Superior temporal gyrus (tissue), 1 donor: ENCODE measurements around the gene GNAI2.
"Not testable (repeated sequence)": the region's sequence is repeated elsewhere in the genome, so short reads cannot be mapped to it uniquely, and the experiment has no call there.

ENCODE experiments used
- DNase-seq: peaks from one replicate; pipeline ENCODE4 v3.0.0-alpha.2; 2016; ENCODE audit errors: extremely low spot score

The GNAI2 gene

DNA sequence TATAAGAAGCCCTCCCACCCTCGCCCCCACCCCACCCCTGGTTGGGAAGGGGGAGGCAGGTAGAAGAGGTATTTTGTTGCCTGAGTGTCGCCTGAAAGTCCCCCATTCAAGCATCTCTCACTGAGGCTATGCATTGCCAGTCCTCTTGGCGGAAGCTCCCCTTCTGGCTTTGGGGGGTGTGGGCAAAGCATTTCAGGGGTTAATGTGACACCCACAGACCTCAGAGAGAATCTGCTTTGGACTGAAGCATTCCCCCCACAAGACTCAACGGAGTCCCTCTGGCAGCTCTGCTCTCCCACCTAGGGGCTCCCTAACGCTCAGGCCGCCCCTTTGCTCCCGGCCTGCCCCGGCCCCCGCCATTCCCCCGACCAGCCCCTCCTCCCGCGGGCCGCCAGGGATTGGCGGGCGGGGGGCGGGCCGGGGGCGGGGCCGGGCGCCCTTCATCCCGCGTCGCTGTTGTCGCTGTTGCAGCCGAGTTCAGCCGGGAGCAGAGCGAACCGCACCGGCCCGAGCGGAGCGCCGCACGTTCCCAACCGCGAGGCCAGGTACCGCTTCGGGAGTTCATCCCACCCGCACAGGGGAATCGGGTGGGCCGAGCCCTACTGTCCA is 31.1 kb upstream of the GNAI2 start, which contains the start of gene SLC38A3:
SLC38A3 (plus strand) TSS at position 468 of the 609 bp plus-strand sequence. CDS start 8,929 bp downstream, outside the sequence.
- DNase-seq: peak; percentile 26

DNA sequence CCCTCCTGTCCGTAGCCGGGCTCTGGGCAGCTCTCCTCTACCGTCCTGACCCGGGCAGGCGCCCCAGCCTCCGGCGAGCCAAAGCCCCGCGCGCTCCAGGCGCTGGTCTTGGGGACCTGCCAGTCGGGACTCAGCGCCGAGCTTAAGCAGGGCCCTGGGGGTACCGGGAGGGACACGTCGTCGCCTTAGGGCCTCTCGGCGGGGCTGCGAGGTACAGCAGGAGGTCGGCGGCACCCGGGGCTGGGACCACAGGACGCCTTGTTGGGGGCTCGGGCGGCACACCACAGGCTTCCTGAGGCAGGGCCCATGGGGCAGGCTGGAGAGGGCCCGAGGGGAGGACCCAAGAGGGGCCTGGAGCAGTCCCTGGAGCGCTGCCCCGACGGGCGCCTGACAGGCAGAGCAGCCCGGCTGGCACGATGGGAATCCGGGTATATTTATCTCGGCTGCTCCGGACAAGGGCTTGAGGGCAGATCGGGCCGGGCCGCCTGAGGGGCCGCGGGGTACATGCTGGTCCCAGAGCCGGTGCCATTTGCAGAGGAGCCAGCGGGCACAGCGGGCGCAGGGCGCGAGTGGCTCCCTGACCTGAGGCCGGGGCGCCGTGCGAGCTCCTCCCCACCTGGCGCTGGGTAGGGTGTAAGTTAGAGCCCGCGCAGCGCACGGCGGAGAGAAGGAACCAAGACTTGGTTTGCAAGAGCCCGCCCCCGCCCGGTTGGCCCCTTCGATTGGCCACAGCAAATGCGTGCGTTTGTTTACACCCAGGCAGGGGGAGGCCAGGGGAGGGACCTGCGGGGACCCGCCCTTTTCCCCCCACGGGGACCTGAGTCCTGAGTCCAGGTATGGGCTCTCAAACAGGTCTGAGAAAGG is 30.4 kb upstream of the GNAI2 start:
- DNase-seq: no peak

- DNase-seq: no peak
Measured at GRCh38 chr3:50207359-50208042, 28.5 kb upstream of the GNAI2 start.

DNA sequence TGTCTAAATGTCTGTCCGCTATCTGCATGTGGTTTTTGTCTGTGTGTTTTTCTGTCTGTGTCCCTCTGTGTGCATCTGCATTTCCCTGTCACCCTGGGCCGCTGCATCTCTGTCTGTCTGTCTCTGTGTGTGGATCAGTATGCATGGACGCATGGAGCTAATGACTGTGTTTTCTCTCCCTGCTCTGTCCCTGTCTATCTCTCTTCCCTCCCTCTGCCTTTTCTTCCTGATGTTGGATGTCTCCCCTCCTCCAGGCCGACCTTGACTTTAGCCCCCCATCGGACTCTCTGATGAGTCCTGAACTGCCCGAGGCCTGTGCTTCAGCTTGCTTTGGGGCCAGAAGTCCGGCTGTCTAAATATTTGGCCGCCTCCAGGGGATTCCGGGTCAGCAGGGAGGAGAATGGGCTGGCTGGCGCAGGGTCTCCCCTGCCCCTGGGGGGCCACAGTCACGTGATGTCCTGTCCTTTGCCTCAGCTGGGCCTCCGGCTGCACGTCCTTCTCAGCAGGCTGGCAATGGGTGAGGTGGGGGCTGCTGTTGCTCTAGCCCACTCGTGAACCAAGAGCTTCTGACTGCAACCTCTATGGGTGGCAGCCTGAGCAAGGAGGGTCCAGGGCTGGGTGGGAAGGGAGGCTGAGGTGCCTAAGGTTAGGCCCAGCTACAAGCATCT is 27.2 kb upstream of the GNAI2 start:
- DNase-seq: no peak

GRCh38 chr3:50210176-50210509 is 25.9 kb upstream of the GNAI2 start:
- no peak for DNase-seq

DNA sequence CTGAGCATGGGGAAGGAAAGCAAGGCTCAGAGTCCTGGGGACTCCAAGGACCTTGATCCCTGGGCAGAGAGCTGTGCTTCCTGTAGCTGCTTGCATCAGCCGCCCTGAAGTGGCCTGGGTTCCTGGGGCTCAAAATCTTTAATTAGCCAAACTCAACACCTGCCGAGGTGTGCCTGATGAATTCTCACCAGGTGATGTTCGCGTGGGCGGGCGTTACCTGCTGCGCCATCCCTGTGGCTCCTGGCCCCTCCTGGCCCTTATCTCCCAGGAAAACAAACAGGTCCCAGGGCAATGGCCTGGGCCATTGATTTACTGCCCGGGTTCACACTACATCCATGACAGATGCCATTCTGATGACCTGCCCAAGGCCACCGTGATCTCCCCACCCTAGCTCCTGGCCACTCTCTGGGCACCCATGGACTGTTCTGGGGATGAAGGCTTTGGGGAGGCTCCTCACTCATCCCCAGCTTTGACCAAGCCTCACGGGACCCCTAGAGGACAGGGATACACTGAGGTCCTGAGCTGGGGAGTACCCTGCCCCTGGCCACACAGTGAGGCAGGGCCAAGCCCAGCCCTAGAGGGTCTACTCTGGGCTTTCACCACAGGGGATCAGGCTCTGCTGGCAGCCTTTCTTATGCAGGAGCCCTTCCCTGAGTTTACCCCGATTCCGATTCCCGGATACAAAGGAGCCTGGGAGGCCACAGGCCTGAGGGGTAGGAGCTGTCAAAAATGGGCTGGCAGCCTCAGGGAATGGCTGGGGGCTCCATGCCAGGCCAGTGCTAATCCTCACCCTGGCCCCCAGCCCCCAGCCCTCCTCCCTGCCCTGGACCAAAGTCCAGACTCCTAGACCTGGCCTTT is 25.3 kb upstream of the GNAI2 start:
- DNase-seq: no peak

DNA sequence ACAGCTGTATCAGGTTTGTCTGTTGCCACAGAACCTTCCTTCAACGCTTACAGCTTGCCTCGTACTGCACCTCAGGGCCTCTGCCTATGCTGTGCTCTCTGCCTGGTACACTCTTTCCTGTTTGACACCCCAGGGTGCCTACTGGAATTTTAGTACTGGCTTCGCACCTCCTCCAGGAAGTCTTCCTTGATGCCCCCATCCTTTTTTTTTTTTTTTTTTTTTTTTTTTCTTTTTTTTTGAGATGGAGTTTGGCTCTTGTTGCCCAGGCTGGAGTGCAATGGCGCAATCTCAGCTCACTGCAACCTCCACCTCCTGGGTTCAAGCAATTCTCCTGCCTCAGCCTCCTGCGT is 24.7 kb upstream of the GNAI2 start:
- DNase-seq: not testable (repeated sequence)

DNA sequence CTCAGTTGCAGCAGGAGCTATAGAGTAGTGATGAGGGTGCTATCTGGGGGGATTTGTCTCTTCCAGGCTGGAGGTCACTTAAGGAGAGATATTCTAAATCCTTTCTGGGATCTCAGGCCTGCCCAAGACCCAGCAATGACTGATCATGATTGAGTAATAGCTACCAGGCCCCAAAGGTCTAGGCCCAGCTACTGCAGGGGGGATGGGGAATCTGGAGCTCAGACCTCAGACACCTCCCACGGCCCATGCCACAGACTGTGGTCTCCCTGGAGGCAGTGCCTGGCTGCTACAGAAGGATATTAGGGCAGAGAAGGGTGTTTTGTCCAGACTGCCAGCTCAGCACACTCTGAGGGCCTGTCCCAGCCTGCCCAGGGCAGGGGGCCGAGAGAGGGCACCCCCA is 24.1 kb upstream of the GNAI2 start:
- no peak for DNase-seq

- DNase-seq: no peak
Measured at GRCh38 chr3:50212502-50212901, 23.5 kb upstream of the GNAI2 start.

- DNase-seq: no peak
Measured at GRCh38 chr3:50212971-50213370, 23.0 kb upstream of the GNAI2 start.

DNA sequence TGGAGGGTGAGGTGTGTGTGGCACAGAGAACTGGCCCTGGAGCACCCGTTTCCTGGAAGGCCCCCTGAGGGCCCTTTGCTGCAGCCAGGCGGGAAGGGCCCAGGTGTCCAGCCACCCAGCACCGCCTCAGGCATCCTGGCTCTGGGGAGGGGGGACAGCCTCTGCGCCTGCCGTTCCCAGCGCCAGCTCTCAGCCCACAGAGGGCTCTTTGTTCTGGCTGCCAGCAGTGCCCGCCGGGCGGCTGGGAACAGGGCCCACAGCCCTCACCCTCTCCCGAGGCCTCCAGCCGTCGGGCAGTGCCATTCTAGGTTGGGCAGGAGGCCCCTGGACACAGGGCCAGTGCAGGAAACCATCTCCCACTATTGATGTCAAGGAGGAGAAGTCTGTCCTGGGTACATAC is 22.6 kb upstream of the GNAI2 start:
- peak; percentile 92 for DNase-seq

- DNase-seq: no peak
Measured at GRCh38 chr3:50214824-50215223, 21.2 kb upstream of the GNAI2 start.

DNA sequence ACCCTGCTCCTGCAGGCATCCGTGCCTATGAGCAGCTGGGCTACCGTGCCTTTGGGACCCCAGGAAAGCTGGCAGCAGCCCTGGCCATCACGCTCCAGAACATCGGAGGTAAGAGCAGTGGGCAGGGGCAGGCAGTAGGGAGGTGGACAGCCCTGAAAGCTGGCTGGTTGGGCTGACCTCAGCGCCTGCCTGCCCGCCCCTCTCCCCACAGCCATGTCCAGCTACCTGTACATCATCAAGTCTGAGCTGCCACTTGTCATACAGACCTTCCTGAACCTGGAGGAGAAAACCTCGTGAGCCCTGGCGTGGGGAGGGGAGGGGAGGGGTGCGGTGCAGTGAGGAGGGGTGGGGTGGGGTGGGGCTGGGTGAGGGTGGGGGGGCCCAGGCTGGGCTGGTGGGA is 20.5 kb upstream of the GNAI2 start:
- no peak for DNase-seq

GRCh38 chr3:50217681-50218080 is 18.3 kb upstream of the GNAI2 start:
- DNase-seq: no peak

- no peak for DNase-seq
Measured at GRCh38 chr3:50218448-50218847, 17.6 kb upstream of the GNAI2 start.

GRCh38 chr3:50219285-50219684 is 16.7 kb upstream of the GNAI2 start:
- DNase-seq: no peak

DNA sequence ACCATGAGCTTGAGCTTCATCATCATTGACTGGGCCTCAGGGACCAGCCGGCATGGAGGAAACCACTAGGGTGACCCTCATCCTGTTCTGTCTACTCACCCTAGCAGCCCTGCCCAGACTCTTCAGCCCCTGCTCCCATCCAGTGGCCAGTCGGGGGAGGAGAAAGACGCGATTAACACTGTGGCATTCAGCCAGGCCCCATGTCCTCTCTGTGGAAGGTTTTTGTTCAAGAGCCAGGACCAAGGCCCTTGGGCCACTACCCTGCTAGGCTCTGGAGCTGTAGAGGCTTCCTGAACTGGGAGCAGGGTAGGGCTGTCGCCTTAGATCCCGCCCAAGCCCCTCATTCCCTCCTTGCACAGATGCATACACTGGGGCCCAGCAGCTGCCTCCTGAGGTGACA is 15.9 kb upstream of the GNAI2 start:
- no peak for DNase-seq

DNA sequence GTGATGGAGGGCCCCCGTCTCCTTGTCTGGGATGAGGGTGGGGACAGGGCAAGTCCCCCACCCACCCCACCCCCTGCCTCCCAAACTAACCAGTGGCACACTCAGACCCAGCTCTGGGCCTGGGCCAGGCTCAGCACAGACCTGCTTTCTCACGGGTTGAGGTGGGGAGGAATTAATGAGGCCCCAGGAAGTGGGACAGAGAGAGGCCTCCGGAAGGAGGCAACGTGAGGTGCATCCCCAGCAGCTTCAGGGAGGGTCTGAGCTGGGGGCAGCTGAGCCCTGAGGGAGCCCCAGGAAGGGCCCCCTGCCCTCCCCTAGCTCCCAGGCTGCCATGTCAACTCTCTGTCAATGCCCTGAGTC is 15.0 kb upstream of the GNAI2 start:
- DNase-seq: no peak

- no peak for DNase-seq
Measured at GRCh38 chr3:50221411-50222168, 14.4 kb upstream of the GNAI2 start.

DNA sequence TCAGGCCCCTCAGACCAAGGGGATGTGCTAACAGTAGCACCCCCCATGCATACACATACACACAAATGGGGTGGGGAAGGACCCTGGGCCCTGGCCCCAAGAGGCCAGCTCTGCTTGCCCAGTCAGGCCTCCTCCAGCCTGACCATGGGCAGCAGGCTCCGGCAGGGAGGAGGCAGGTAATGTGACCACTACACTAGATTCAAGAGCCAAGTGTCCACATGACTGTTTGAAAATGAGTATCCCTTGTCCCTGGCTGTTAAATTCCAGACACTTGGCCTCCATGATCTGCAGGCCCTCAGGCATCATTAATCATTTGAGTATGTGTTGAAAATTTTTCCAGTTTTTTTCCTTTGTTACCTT is 13.9 kb upstream of the GNAI2 start:
- DNase-seq: no peak

DNA sequence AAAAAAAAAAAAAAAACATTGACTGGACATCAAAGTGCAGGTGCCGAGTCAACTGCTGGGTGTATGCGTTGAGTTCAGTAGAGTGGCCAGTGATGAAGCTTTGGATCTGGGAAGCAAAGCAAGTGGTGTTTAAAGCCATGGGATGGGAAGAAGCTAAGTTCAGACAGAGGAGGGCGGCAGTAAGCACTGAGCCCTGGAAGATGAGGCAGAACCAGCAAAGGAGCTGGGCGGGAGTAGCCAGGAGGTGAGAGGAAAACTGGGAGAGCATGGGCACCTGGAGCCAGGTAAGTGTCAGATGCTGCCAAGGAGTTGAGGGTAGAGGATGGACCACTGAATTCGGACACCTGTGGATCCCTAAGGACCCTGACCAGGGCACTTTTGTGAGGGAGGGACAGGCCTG is 11.4 kb upstream of the GNAI2 start:
- no peak for DNase-seq
